ENCODE results near the gene HSD3B2.

HSD3B2 gene

DNA sequence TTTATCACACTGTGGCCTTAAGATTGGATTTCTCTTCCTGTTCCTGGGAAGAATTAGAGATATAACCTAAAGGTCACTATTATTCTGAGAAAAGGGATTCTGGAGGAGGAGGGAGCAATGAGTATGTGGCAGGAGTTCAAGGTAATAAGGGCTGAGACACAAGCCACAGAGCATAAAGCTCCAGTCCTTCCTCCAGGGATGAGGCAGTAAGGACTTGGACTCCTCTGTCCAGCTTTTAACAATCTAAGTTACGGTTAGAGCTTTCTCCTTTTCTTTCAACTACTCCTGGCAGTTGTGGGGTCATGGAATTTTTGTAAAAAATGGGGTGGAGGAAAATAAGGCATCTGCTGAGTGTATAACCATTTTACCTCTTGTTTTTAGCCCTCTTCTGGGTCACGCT, at the start of gene HSD3B2:
HSD3B2 (plus strand) TSS at position 201 of the 400 bp plus-strand sequence. CDS start 270 bp downstream, outside the sequence.
- TF ChIP-seq, protein P1, sequence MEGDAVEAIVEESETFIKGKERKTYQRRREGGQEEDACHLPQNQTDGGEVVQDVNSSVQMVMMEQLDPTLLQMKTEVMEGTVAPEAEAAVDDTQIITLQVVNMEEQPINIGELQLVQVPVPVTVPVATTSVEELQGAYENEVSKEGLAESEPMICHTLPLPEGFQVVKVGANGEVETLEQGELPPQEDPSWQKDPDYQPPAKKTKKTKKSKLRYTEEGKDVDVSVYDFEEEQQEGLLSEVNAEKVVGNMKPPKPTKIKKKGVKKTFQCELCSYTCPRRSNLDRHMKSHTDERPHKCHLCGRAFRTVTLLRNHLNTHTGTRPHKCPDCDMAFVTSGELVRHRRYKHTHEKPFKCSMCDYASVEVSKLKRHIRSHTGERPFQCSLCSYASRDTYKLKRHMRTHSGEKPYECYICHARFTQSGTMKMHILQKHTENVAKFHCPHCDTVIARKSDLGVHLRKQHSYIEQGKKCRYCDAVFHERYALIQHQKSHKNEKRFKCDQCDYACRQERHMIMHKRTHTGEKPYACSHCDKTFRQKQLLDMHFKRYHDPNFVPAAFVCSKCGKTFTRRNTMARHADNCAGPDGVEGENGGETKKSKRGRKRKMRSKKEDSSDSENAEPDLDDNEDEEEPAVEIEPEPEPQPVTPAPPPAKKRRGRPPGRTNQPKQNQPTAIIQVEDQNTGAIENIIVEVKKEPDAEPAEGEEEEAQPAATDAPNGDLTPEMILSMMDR (IDR thresholded peaks at IDR 0.05; ENCODE audit: control insufficient read depth, extremely low read depth, insufficient read depth), result no peak
- H3K4me3 ChIP-seq (ENCODE audit: low read depth, low read length), result no peak within 1 kb of the TSS
- DNase-seq (ENCODE audit: low read depth), result no peak

DNA sequence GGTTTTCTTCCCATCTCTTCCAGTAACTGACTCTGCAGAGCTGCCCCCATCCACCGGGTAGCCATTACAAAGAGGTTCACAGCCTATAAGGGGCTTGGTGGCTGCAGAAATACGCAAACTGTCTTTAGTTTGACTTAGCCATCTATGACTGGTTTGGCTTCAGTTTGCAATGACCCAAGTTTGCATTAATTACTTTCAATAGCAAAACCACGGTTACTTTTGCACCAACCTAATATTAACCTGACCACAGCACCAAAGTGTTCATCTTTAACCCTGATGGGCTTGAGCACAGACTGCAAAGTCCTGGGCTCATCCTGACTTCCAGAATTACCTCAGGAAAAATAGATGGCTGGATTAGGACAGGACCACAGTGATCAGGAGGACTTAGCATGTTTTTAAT, 48.5 kb upstream of the HSD3B2 start:
- DNase-seq (ENCODE audit: low read depth), result no peak
- H3K4me3 ChIP-seq (ENCODE audit: low read depth, low read length), result no peak overlapping the region
- TF ChIP-seq, protein P1 (IDR thresholded peaks at IDR 0.05; ENCODE audit: control insufficient read depth, extremely low read depth, insufficient read depth), result no peak

DNA sequence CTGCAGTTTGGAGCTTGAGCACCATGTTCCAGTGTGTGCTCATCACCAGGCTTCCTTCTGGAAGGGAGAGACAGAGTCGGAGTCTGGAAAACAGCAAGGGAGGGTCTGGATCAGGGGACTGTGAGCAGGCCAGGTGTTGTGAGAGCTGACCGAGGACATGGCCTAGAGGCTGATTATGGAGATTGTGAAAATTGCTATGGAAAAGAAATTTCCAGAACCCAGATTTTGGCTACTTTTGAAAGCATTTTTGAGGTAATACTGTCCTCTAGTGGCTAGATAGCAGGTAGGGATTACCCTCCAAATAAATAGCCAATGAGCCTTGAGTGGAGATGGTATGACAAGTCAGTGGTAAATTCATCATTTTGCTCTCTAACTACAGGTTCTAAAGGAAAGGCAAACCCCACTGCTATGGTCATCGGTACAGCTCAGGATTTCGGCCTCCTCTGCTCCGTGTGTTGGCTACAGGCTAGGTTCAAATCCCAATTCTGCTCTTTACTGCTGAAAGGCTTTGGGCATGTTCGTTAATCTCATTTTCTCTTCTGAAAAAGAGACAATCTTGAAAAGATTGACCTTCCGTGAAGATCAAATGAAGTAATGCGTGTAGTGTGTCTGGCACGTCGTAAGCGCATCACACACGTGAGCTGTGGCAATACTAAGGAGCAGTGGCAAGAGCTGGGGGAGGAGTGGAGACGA, 47.4 kb upstream of the HSD3B2 start:
- H3K4me3 ChIP-seq (ENCODE audit: low read depth, low read length), result no peak overlapping the region
- no peak for DNase-seq (ENCODE audit: low read depth)
- TF ChIP-seq, protein P1 (IDR thresholded peaks at IDR 0.05; ENCODE audit: control insufficient read depth, extremely low read depth, insufficient read depth), result peak; percentile 89

DNA sequence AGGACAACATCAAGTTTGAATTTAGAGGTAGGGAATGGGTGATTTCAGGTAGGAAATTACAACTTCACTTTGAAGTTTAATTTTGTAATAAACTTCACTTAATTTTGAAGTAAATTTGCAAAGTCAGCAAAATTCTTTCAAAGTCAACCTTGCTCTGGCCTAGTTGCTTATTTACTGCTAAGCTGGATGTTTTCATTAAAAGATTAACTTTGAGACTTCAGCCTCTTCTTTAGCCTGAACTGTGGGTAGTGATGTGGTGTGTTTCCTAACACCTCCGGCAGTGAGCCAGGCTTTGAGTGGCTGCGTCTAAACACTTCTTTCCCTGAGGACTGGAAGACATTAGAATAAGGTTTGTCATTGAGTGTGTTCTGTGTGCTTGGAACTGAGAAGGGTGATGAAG, 46.4 kb upstream of the HSD3B2 start, which contains the start of gene HAO2:
HAO2 (plus strand) TSS at position 232 of the 400 bp plus-strand sequence. CDS start 12,301 bp downstream, outside the sequence.
- no peak for DNase-seq (ENCODE audit: low read depth)
- H3K4me3 ChIP-seq (ENCODE audit: low read depth, low read length), result no peak within 1 kb of the TSS
- TF ChIP-seq, protein P1 (IDR thresholded peaks at IDR 0.05; ENCODE audit: control insufficient read depth, extremely low read depth, insufficient read depth), result no peak

DNA sequence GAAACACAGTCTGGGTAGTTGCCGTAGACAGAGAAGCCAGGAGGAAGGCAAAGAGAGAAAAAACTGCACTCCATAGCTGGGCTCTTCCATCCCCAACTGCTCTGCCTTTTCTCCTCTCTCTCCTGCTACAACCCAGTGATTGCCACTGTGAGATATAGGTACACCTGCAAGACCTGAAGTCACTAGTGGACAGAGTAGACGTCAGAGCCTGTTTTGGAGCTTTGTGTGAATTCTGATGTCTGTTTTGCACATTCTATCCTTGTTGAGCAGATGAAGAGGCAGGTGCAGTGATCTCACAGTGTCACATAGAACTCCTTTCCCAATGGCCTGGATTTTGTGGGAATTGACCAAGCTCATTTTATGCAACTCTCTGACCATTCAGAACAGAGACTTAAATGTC, 44.2 kb upstream of the HSD3B2 start:
- no peak for DNase-seq (ENCODE audit: low read depth)
- TF ChIP-seq, protein P1 (IDR thresholded peaks at IDR 0.05; ENCODE audit: control insufficient read depth, extremely low read depth, insufficient read depth), result no peak
- no peak overlapping the region for H3K4me3 ChIP-seq (ENCODE audit: low read depth, low read length)

DNA sequence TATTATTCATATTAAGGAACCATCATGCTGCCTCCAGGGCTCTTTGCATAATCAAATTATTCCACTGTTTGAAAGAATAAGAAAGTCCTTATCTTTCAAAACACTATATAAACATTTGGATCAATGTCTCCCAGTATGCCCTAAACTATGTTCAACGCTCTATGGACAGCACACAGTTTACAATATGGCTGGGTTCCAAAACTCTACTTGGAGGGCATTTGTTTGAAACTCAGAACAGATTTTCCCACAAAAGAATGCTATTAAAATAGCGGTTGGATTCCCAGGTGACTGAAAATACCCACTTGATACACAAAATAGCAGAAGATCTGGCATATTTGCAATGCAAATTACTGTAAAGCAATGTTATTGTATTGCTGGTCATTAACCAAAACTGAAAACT, 43.1 kb upstream of the HSD3B2 start:
- DNase-seq (ENCODE audit: low read depth), result no peak
- TF ChIP-seq, protein P1 (IDR thresholded peaks at IDR 0.05; ENCODE audit: control insufficient read depth, extremely low read depth, insufficient read depth), result no peak
- H3K4me3 ChIP-seq (ENCODE audit: low read depth, low read length), result no peak overlapping the region

Measured in LNCaP clone FGC (cell line).